Astrocyte of the hippocampus (primary cell): ENCODE data around the gene MFSD12.
"Not testable (repeated sequence)": the region's sequence is repeated elsewhere in the genome, so short reads cannot be mapped to it uniquely, and the experiment has no call there.

Source experiments
- DNase-seq: peaks from one replicate; pipeline ENCODE4 v3.0.0; 2011; ENCODE audit warnings: low read depth, low spot score

MFSD12 gene

GRCh38 chr19:3585301-3586126 is 28.1 kb upstream of the MFSD12 start, which contains the start of gene GIPC3:
Gene GIPC3, plus strand, starts transcription at chr19:3585478. Its CDS starts 120 bp downstream, at chr19:3585598.
- DNase-seq = no peak

GRCh38 chr19:3584036-3584802 is 26.8 kb upstream of the MFSD12 start:
- DNase-seq = not testable (repeated sequence)

DNA sequence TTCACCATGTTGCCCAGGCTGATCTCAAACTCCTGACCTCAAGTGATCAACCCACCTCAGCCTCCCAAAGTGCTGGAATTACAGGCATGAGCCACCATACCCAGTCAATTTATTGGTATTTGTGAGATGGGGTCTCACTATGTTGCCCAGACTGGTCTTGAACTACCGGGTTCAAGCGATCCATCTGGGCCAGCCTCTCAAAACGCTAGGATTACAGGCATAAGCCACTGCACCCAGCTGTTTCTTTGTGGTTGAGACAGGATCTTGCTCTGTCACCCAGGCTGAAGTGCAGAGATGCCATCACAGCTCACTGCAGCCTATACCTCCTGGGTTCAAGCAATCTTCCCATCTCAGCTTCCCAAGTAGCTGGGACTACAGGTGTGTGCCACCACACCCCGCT is 24.4 kb upstream of the MFSD12 start:
- not testable (repeated sequence) for DNase-seq

GRCh38 chr19:3580156-3580934 is 23.0 kb upstream of the MFSD12 start:
- DNase-seq = peak; percentile 85

DNA sequence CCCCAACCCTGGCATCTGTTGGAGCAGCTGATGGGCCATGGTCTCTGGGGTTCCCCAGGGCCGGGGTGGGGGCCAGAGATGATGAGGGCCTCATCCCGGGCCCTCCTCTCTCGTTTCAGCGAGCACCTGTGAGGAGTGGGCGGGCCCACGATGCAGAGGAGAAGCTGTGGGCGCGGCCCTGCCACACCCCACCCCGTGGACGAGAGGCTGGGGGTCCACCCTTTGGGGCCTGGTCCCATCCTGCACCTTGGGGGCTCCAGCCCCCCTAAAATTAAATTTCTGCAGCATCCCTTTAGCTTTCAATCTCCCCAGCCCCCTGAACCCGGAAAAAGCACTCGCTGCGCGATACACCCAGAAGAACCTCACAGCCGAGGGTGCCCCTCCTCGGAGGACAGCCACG is 21.0 kb upstream of the MFSD12 start:
- DNase-seq = no peak

DNA sequence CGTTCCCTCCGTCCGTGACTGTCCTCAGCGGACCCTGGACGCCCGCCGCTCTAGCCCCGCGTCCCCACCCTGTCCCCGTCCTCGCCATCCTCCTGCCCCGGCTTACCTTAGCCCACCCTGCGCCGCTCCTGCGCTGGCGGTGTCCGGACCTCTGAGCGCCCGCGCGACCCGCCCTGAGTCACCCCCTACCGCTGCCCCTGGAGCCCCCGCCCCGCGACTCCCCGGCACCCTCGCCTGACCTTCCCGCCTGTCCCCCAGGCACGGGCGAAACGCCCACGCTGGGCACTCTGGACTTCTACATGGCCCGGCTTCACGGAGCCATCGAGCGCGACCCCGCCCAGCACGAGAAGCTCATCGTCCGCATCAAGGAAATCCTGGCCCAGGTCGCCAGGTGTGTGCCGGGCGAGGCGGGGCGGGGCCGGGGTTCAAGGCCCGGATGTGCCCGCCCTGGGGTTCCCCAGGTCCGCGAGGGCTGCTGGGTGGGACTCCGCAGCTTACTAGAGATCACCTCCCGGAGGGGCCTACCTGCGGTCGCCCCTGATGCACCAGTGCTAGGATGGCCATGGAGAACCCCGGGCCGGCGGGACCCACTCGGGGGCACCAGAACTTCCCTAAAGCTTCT is 20.4 kb upstream of the MFSD12 start:
- no peak for DNase-seq

GRCh38 chr19:3576696-3577443 is 19.5 kb upstream of the MFSD12 start:
- peak; percentile 90 for DNase-seq

- no peak for DNase-seq
These were observed 18.7 kb upstream of the MFSD12 start for GRCh38 chr19:3575949-3576673.

DNA sequence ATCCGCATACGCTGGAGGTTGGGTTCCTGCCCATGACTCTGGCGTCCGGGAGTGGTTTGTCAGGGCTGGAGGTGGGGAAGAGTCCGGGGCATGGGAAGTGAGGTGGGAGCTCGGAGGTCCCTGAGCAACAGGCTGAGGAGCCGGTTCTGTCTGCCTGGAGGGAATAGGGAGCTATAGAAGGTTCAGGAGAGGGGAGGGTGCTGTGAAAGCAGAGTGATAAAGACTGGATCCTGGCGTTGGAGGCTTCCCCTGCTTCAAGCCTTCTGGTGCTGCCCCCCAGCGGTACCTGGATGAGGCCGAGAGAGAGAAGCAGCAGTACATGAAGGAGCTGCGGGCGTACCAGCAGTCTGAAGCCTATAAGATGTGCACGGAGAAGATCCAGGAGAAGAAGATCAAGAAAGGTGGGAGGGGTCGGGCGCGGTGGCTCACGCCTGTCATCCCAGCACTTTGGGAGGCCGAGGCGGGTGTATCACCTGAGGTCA is 17.9 kb upstream of the MFSD12 start:
- peak; percentile 44 for DNase-seq

DNA sequence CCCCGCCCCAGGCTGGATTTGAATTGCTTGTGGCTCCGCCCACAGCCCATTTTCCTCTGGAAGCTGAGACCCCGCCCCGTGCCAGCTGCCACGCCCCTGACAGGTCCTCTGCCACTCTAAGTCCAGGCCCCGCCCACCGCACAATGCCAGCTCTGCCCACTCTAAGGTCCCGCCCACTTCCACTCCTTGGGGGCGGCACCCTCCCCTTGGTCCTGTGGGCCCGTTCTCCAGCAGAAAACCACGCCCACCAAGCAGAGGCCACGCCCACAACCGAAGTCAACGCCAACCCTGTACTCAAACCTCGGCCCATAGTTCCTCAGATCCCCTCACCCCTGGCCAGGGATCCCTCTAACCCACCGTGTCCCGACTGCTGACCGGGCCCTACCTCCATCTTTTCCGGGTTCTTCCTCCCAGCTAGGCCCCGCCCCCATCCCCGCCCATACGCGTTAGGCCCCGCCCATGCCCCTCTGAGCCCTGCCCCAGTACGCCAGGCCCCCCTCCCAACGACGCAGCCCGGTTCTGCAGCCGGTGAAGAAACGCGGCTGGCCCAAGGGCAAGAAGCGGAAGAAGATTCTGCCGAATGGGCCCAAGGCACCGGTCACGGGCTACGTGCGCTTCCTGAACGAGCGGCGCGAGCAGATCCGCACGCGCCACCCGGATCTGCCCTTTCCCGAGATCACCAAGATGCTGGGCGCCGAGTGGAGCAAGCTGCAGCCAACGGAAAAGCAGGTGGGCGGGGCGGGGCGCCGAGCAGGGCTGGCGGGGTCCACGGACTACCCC is 16.7 kb upstream of the MFSD12 start:
- DNase-seq = peak; percentile 97

GRCh38 chr19:3573162-3573857 is 15.9 kb upstream of the MFSD12 start:
- peak; percentile 42 for DNase-seq

- DNase-seq = no peak
These were observed 15.4 kb upstream of the MFSD12 start, which contains the start of gene HMG20B for GRCh38 chr19:3572855-3573161. Gene HMG20B, plus strand, starts transcription at chr19:3572944. Its CDS starts 366 bp downstream, at chr19:3573310.

DNA sequence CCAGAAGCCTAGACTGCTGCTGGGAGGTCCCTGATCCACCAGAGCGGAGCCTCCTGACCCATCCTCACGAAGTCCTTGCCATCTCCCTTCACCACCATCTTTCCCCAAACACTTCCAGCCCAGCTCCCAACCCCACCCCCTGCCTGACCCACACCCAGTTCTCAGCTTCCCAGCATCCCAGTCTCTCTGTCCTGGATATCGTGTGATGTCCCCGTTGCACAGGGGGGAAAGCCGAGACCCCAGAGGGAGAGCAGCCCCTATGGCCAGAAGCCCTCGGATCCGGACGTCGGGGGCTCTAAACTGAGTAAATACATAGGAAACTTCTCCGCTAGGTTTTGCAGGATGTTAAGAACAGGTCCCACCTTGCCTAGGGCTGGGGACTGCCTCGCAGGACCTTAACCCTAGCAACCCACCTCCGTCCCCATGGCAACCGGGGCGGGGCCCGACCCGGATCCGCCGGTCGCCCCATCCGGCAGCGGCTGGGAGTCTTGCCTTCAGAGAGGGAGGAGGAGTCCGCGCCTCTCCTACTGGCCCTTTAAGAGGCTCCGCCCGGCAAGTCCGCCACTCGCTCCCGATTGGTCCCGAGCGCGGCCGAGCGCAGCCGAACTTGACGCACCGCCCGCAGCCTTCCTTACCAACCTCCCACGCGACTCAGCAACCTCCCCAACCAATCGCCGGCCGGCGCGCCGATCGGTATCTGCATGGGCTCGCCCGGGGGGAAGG is 14.9 kb upstream of the MFSD12 start:
- DNase-seq = peak; percentile 100

DNA sequence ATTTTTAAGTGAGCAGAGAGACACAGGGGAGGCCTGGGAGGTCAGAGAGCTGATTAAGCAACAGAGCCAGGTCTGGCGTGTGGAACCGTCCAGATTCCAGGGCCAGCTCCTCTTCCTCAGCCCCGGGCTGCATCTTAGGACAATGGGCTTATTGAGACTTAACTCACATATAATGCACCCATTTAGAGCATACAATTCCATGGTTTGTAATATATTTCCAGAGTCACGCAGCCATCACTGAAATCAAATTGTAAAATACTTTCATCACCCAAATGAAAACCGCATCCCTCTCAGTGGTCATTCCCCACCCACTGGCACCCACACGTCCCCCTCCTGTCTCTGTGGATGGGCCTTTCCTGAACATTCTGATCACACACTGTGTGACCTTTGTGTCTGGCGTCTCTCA is 13.2 kb upstream of the MFSD12 start:
- DNase-seq = no peak

DNA sequence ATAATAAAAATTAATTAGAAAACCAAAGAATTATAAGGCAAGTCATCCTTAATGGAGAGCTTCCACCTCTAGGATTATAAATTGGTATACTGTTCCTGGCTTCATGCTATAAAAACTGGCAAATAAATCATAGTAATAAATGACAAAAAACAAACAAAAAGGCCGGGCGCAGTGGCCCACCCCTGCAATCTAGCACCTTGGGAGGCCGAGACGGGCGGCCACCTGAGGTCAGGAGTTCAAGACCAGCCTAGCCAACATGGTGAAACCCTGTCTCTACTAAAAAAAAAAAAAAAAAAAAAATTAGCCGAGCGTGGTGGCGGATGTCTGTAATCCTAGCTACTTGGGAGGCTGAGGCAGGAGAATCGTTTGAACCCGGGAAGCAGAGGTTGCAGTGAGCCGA is 12.7 kb upstream of the MFSD12 start:
- not testable (repeated sequence) for DNase-seq

- DNase-seq = peak; percentile 41
These were observed 7.8 kb upstream of the MFSD12 start for GRCh38 chr19:3565139-3565538.

GRCh38 chr19:3563709-3564524 is 6.5 kb upstream of the MFSD12 start:
- no peak for DNase-seq
